Activated CD8-positive, alpha-beta T cell treated with anti-CD3 and anti-CD28 coated beads, Interleukin-2, amount 10 ng/mL, durations not matched to agents 7 days and 5 days (primary cell): ENCODE measurements around the gene GHRL. TPM values are rescaled to one million over a fixed set of nuclear protein-coding genes. Genes with fewer than 3 reads are reported as not detected.
A peak's percentile ranks its signal among the peaks of the same experiment; 100 is the strongest.

ENCODE experiments used
- ATAC-seq: fragments of 150-1000 bp; cut with Tn5 transposase; one replicate; pipeline ENCODE4 v1.10.0; 2021; ENCODE audit warnings: moderate library complexity
- CTCF ChIA-PET: fragments of 350-600 bp; sonication (Branson Sonifier 250); formaldehyde crosslinking; loops from one replicate; lab custom pipeline; 2021; ENCODE audit warnings: antibody characterized with exemption; lab: Charles Lee
- POLR2A ChIA-PET: fragments of 350-600 bp; sonication (Branson Sonifier 250); formaldehyde crosslinking; loops from one replicate; lab custom pipeline; 2021; ENCODE audit warnings: antibody characterized with exemption; lab: Charles Lee
- DNase-seq: peaks from one replicate; pipeline ENCODE4 v3.0.0-alpha.2; 2020
- H3K27ac Mint-ChIP-seq: one replicate; pipeline ENCODE4 v1.8.0; 2021; ENCODE audit warnings: mild to moderate bottlenecking, mixed read lengths
- H3K27me3 Mint-ChIP-seq: one replicate; pipeline ENCODE4 v1.8.0; 2021; ENCODE audit warnings: low read depth, mixed read lengths
- H3K36me3 Mint-ChIP-seq: one replicate; pipeline ENCODE4 v1.8.0; 2021; ENCODE audit warnings: low read depth, mixed read lengths
- H3K4me1 Mint-ChIP-seq: one replicate; pipeline ENCODE4 v1.8.0; 2021; ENCODE audit warnings: low read depth, mixed read lengths
- H3K4me3 Mint-ChIP-seq: one replicate; pipeline ENCODE4 v1.8.0; 2021; ENCODE audit warnings: mild to moderate bottlenecking, mixed read lengths
- H3K9me3 Mint-ChIP-seq: one replicate; pipeline ENCODE4 v1.8.0; 2022; ENCODE audit warnings: mixed read lengths; ENCODE audit not compliant: insufficient read depth
- total RNA-seq, 2 experiments: library from RNA; stranded (reverse); gene quantifications; one replicate each; pipeline ENCODE4 v1.2.3, GENCODE V29; 2021

Gene GHRL, protein sequence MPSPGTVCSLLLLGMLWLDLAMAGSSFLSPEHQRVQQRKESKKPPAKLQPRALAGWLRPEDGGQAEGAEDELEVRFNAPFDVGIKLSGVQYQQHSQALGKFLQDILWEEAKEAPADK
- under 1 TPM; 0.21 to 0.63 TPM for total RNA-seq

GRCh38 chr3:10292505-10293419 is at the start of gene GHRL:
TSS of gene GHRL (minus strand) at chr3:10292947. CDS start at chr3:10290180, 2,767 bp downstream.
- no peaks in the 10 kb centered on the region for H3K9me3 Mint-ChIP-seq
- H3K27ac Mint-ChIP-seq, result peak within 1 kb of the TSS; percentile 64
- ChIA-PET CTCF (interaction anchor here (1.3 kb wide), 1 partner anchor 360 kb away, joined by 4 read pairs; no protein-coding TSS in a partner anchor), POLR2A (interaction anchor here (0.9 kb wide), 1 partner anchor 11 kb away, joined by 3 read pairs; no protein-coding TSS in a partner anchor)
- peaks cover 42% of the 10 kb centered on the region for H3K36me3 Mint-ChIP-seq
- H3K4me1 Mint-ChIP-seq, result peaks cover 15% of the 10 kb centered on the region
- no peak within 1 kb of the TSS for H3K4me3 Mint-ChIP-seq
- DNase-seq (no peak), ATAC-seq (no peak)
- no peaks in the 10 kb centered on the region for H3K27me3 Mint-ChIP-seq

- ChIA-PET POLR2A (no interaction called here), CTCF (no interaction called here)
- Mint-ChIP-seq H3K9me3 (no peaks in the 10 kb centered on the region), H3K36me3 (no peaks in the 10 kb centered on the region), H3K27me3 (no peaks in the 10 kb centered on the region), H3K4me3 (no peak overlapping the region), H3K4me1 (peaks cover 10% of the 10 kb centered on the region), H3K27ac (no peak overlapping the region)
- no peak for DNase-seq
- no peak for ATAC-seq
Observed at GRCh38 chr3:10341901-10342398, 49.2 kb upstream of the GHRL start.

DNA sequence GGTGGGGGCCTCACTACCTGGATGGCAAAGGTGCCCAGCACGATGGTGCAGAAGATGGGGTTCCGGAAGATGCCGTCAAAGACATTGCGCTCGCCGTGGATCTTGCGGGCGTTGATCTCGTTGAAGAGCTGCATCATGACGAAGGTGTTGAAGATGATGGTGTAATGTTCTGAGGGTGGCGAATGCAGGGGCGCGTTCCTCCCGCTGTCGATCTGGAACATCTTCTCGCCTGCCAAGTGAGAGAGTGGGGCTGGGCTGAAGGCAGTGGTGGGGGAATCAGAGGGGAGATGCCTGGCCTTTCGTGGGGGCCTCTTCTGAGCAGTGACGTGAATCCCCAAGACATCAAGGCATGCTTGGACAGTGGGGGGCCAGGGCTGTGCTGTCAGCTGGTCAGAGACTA is 47.7 kb upstream of the GHRL start:
- Mint-ChIP-seq H3K9me3 (no peaks in the 10 kb centered on the region), H3K27me3 (no peaks in the 10 kb centered on the region), H3K4me1 (peaks cover 14% of the 10 kb centered on the region), H3K4me3 (no peak overlapping the region), H3K36me3 (no peaks in the 10 kb centered on the region), H3K27ac (no peak overlapping the region)
- DNase-seq (no peak), ATAC-seq (no peak)
- ChIA-PET CTCF (interaction anchor here (1.4 to 1.6 kb wide), 2 partner anchors 78 to 399 kb away, joined by 4 read pairs; no protein-coding TSS in a partner anchor), POLR2A (no interaction called here)

- no peak for ATAC-seq
- CTCF ChIA-PET, result interaction anchor here (1.4 to 1.6 kb wide), 2 partner anchors 78 to 399 kb away, joined by 4 read pairs; no protein-coding TSS in a partner anchor
- Mint-ChIP-seq H3K27me3 (no peaks in the 10 kb centered on the region), H3K9me3 (no peaks in the 10 kb centered on the region), H3K36me3 (no peaks in the 10 kb centered on the region), H3K4me1 (peaks cover 18% of the 10 kb centered on the region), H3K27ac (peak overlapping the region; percentile 37), H3K4me3 (no peak overlapping the region)
- DNase-seq, result no peak
- POLR2A ChIA-PET, result no interaction called here
Observed at GRCh38 chr3:10340046-10340445, 47.3 kb upstream of the GHRL start.

DNA sequence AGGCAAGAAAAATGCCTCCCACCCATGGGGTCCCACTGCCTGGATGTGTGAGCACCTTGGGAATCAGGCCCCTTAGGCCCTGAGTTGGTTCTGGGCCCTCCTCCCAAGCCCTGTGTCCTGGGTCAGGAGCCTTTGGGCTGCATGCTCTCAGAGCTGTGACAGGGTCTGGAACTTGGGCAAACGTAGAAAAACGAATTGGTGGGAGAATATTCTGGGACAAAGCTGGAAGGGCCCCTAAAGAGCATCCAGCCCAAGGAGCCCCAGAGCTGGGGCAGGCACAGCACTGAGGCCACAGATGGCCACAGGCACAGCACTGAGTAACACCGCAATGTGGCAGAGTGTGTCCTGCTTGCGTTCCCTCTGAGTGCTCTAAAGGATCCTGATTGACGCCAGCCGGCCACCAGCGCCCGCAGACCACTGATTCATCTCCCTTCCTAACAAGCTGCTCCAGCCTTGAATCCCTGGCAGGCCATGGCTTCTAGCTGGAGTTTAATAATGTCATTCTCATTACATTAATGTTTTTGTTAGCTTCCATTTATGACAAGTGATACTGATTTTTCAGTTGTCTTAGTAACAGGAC is 46.7 kb upstream of the GHRL start:
- ChIA-PET POLR2A (interaction anchor here (0.6 kb wide), 1 partner anchor 13 kb away, joined by 3 read pairs; no protein-coding TSS in a partner anchor), CTCF (interaction anchor here (1.4 to 1.6 kb wide), 2 partner anchors 79 to 400 kb away, joined by 4 read pairs; no protein-coding TSS in a partner anchor)
- ATAC-seq (no peak), DNase-seq (no peak)
- Mint-ChIP-seq H3K27ac (no peak overlapping the region), H3K4me1 (peaks cover 24% of the 10 kb centered on the region), H3K4me3 (no peak overlapping the region), H3K36me3 (no peaks in the 10 kb centered on the region), H3K9me3 (no peaks in the 10 kb centered on the region), H3K27me3 (no peaks in the 10 kb centered on the region)

DNA sequence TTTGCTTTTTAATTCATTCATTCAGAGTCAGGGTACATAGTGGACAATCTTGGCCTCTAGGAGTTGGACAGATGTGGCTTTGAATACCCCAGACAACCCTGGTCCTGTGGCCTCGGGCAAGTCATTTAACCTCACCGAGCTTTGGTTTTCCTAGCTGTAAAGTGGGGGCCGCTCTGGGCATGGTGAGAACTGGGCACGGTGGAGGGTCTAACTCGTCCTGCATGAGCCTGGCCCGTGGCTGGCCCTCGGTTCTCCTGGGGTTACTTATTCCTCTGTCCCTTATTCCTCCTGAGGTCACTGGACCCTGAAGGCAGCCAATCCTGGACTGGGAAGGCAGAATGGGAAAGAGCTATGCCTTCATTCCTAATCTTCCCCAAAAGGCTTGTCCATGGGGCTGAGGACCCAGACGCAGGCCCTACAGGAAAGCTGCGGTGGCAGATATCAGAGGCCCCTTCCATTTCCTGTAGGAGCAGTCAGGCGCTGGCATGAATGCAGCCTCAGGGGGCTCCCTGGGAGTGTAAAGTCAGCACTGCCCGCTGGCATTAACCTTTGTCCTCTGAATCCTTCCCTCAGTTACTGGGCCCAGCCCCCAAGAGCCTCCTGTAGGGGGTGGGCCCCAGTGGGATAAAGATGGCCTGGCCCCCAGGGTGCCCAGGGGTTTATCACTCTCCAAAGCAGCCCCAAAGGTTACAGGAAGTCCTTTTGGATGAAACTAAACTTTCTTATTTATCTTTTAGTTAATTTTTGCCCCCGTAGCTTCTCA is 46.0 kb upstream of the GHRL start:
- Mint-ChIP-seq H3K27me3 (no peaks in the 10 kb centered on the region), H3K36me3 (no peaks in the 10 kb centered on the region), H3K4me1 (peaks cover 27% of the 10 kb centered on the region), H3K4me3 (no peak overlapping the region), H3K9me3 (no peaks in the 10 kb centered on the region), H3K27ac (no peak overlapping the region)
- ChIA-PET CTCF (interaction anchor here (1.2 to 1.6 kb wide), 2 partner anchors 17 to 400 kb away, joined by 4 read pairs; no protein-coding TSS in a partner anchor), POLR2A (interaction anchor here (0.6 kb wide), 1 partner anchor 12 kb away, joined by 3 read pairs; no protein-coding TSS in a partner anchor)
- no peak for ATAC-seq
- no peak for DNase-seq

- ChIA-PET POLR2A (no interaction called here), CTCF (interaction anchor here (0.8 to 1.2 kb wide), 2 partner anchors 16 to 401 kb away, joined by 3 to 4 read pairs; no protein-coding TSS in a partner anchor)
- no peak for DNase-seq
- no peaks in the 10 kb centered on the region for H3K27me3 Mint-ChIP-seq
- peaks cover 34% of the 10 kb centered on the region for H3K4me1 Mint-ChIP-seq
- no peaks in the 10 kb centered on the region for H3K36me3 Mint-ChIP-seq
- no peaks in the 10 kb centered on the region for H3K9me3 Mint-ChIP-seq
- H3K27ac Mint-ChIP-seq, result peak overlapping the region; percentile 6
- ATAC-seq, result no peak
- no peak overlapping the region for H3K4me3 Mint-ChIP-seq
Observed at GRCh38 chr3:10338164-10338470, 45.4 kb upstream of the GHRL start.

DNA sequence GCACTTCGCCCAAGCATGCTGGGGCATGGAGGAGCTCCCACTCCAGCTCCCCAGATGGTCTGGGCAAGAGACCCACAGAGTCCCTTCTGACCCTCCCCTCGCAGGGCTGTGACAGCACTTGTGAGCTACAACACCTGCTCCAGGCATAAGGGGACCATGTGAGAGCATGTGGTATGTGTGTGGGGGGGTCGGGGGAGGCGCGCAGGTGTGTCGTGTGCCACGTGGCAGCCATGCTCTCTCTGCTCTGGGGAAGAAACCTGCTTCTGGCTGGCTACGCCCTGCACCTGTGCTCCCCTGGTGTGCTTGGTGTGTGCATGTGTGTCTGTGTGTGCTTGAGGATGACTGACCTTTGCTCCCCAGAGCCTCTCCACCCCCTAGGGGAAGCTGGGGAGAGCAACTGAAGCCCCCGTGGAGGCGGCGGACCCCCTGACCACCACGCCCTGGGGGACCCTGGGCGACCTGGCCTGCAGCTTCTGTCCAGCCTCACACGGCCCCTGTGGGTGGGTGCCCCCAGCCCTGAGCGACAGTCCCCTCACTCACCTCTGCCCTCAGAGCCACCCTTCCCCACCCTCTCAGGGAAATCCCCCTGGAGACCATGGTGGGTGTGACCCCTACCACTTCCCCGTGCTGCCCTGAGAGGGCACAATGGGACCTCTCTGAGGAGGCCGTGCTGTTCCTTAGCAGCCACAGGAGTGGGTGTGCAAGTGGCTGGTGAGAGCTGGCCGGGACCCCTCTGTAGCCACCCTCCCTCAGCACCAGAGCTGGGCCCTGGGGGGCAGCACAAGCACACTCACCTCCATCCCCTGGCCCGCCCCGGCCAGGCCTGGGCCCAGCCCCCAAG is 44.8 kb upstream of the GHRL start:
- no peak for ATAC-seq
- H3K36me3 Mint-ChIP-seq, result no peaks in the 10 kb centered on the region
- no peak overlapping the region for H3K4me3 Mint-ChIP-seq
- H3K9me3 Mint-ChIP-seq, result no peaks in the 10 kb centered on the region
- DNase-seq, result no peak
- ChIA-PET POLR2A (interaction anchor here (0.6 kb wide), 1 partner anchor 16 kb away, joined by 3 read pairs; the partner anchor contains the start of gene SEC13), CTCF (interaction anchor here (0.8 to 1.2 kb wide), 2 partner anchors 15 to 401 kb away, joined by 3 to 4 read pairs; no protein-coding TSS in a partner anchor)
- H3K27me3 Mint-ChIP-seq, result no peaks in the 10 kb centered on the region
- H3K4me1 Mint-ChIP-seq, result peaks cover 39% of the 10 kb centered on the region
- H3K27ac Mint-ChIP-seq, result no peak overlapping the region

GRCh38 chr3:10336761-10337160 is 44.0 kb upstream of the GHRL start:
- Mint-ChIP-seq H3K27ac (no peak overlapping the region), H3K4me1 (peaks cover 46% of the 10 kb centered on the region), H3K4me3 (no peak overlapping the region), H3K27me3 (no peaks in the 10 kb centered on the region), H3K36me3 (no peaks in the 10 kb centered on the region), H3K9me3 (no peaks in the 10 kb centered on the region)
- POLR2A ChIA-PET, result no interaction called here
- ATAC-seq, result no peak
- CTCF ChIA-PET, result no interaction called here
- no peak for DNase-seq

- DNase-seq, result no peak
- no peaks in the 10 kb centered on the region for H3K36me3 Mint-ChIP-seq
- no peak overlapping the region for H3K4me3 Mint-ChIP-seq
- ATAC-seq, result no peak
- H3K4me1 Mint-ChIP-seq, result peaks cover 46% of the 10 kb centered on the region
- peaks cover 2% of the 10 kb centered on the region for H3K27me3 Mint-ChIP-seq
- no peaks in the 10 kb centered on the region for H3K9me3 Mint-ChIP-seq
- H3K27ac Mint-ChIP-seq, result no peak overlapping the region
- POLR2A ChIA-PET, result no interaction called here
- CTCF ChIA-PET, result interaction anchor here (0.9 kb wide), 1 partner anchor 14 kb away, joined by 3 read pairs; no protein-coding TSS in a partner anchor
Observed at GRCh38 chr3:10335871-10336622, 43.3 kb upstream of the GHRL start.
